Prostate gland (tissue), 2 donors: ENCODE results near the gene KCTD1. TPM values are rescaled to one million over a fixed set of nuclear protein-coding genes. Genes with fewer than 3 reads are reported as not detected.
A peak's percentile ranks its signal among the peaks of the same experiment; 100 is the strongest.

Experiments used
- DNase-seq: peaks from one replicate; pipeline ENCODE4 v3.0.0-alpha.2; 2019; ENCODE audit warnings: low spot score
- H3K27ac ChIP-seq, 2 donors: fragments of 200-600 bp; sonication (generic); 2 replicates each; pipeline ENCODE4 v1.5.1; 2017 to 2019
- H3K27me3 ChIP-seq: fragments of 200-600 bp; sonication (generic); replicated peaks from 2 replicates; pipeline ENCODE4 v1.5.1; 2019; ENCODE audit not compliant: insufficient read depth
- H3K36me3 ChIP-seq, 2 donors: fragments of 200-600 bp; sonication (generic); 1 replicate in 1 of 2; 2 replicates in 1 of 2; pipeline versions ENCODE4 v1.5.1 to v1.8.1; 2017 to 2019
- H3K4me1 ChIP-seq: fragments of 200-600 bp; sonication (generic); replicated peaks from 2 replicates; pipeline ENCODE4 v1.5.1; 2019
- H3K4me3 ChIP-seq, 2 donors: fragments of 200-600 bp; sonication (generic); 2 replicates each; pipeline ENCODE4 v1.5.1; 2017 to 2019
- H3K9me3 ChIP-seq: fragments of 200-600 bp; sonication (generic); 2 replicates; pipeline ENCODE4 v1.5.1; 2017
- CTCF ChIP-seq, 4 experiments: fragments of 200-600 bp in 2 of 4; fragments of 450-650 bp in 2 of 4; sonication (generic) in 2 of 4; IDR thresholded peaks; 1 replicate in 3 of 4; 2 replicates in 1 of 4; pipeline ENCODE4 v1.5.1; 2016 to 2019; ENCODE audit warnings: antibody characterized with exemption in 4 of 4, mild to moderate bottlenecking in 2 of 4, moderate library complexity in 2 of 4
- POLR2A ChIP-seq: fragments of 450-650 bp; IDR thresholded peaks from one replicate; pipeline ENCODE4 v1.6.1; 2016; ENCODE audit warnings: antibody characterized with exemption, mild to moderate bottlenecking
- POLR2AphosphoS5 ChIP-seq: sonication (generic); formaldehyde crosslinking; IDR thresholded peaks from one replicate; pipeline ENCODE4 v1.6.1; 2017; ENCODE audit warnings: antibody characterized with exemption
- WGBS: methylation state at CpG from one replicate; pipeline ENCODE4 v1.1.5; 2018; 5-methylcytosine and 5-hydroxymethylcytosine counted together
- intact Hi-C: fragments of 100-400 bp; cut with DNase I; formaldehyde crosslinking; loops from one replicate; pipeline ENCODE4 v1.14.2; 2022
- total RNA-seq, 2 donors: library from RNA; depleted of rRNA; stranded (reverse); fragments of >200 nt; gene quantifications; one replicate each; pipeline ENCODE4 v1.1.0, GENCODE V29; 2016

Gene KCTD1
- total RNA-seq, 2 donors from 2014 or later, result 24.7 to 40.5 TPM

DNA sequence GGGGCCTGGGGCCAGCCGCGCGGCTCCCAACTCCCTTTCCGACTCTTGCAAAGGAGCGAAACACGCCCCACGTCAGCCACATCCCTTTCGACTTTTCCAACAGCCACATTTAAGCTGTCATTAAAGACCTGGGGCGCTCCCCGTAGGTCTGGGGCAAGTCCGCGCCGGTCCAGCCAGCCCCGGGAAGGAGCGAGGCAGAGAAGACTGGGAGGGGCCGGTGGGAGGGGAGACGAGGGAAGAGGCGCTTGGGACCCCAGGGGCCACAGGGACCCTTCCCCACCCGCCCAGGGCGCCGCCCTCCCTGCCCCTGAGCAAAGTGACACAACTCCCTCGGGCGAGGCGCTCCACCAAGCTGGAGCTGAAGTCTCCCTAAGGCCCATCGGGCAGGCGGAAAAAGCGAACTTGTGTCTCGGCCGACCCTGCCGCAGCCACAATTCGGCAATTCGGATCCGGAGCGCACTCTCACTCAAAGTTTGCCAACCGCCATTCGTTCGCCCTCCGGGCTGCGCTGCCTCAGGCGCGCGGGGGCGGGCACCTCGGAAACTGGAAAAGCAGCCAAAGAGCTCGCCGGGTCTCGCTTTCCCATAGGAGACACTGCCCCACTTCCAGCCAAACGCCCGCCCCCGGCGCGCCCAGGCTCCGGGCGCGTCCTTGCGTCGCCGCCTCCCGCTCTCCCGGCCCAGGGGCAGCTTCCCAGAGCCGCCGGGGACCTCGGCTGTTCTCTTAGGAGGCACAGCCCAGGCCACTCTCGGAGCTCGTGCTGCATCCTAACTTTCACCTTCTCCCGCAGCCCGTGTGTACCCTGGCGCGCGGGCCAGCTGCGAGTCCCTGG, 1.1 kb upstream of the KCTD1 start:
- H3K4me1 ChIP-seq, result no peaks in the 10 kb centered on the region
- no peaks in the 10 kb centered on the region for H3K9me3 ChIP-seq
- WGBS, result under 1% methylated on average over 68 of the region's 71 CpGs
- H3K4me3 ChIP-seq, result peak overlapping the region; percentile 66 to 69
- H3K27ac ChIP-seq, result peak overlapping the region; percentile 79 to 82
- DNase-seq, result peak; percentile 67
- H3K27me3 ChIP-seq, result no peaks in the 10 kb centered on the region
- TF ChIP-seq CTCF (IDR thresholded peaks at IDR 0.05) (no peak), POLR2AphosphoS5 (no peak), POLR2A (no peak)
- intact Hi-C loops, result loop anchor here (5.0 to 10.0 kb wide), 3 partner anchors 103 to 325 kb away; partner anchors contain the start of gene TAF4B
- H3K36me3 ChIP-seq, result no peaks in the 10 kb centered on the region

DNA sequence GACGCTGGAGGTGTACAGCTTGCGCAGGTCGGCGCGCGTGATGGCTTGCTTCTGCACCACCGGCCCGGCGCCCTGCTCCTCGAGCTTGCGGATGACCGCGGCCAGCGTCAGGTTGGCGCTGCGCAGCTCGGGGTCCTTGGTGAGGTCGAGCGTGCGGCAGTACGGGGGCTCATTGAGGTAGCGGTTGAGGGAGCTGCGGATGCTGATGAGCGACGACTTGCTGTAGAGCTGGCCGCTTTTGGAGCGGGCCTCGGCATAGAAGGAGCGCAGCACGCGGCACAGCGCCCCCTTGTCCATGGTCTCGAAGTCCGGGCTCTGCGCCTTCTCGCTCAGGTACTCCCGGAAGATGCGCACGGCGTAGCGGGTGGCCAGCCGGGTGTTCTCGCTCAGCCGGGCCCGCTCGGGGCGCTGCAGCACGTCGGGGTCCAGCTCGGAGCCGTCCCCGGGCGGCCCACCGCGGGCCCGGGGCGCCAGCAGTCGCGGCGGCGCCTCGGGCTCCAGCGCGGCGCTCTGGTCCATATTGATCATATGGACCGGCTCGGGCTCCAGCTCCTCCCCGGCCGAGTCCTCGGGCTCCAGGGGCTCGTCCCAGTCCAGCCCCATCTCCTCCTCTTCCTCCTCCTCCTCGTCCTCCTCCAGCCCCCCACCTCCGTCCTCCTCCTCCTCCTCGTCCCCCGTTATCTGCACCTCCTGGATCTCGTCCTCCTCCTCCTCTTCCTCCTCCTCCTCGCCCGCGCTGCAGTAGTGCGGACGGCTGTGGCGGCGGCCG, 523 bp downstream of the KCTD1 start:
- H3K9me3 ChIP-seq, result no peaks in the 10 kb centered on the region
- intact Hi-C loops, result loop anchor here (5.0 to 10.0 kb wide), 3 partner anchors 104 to 323 kb away; partner anchors contain the start of gene TAF4B
- TF ChIP-seq CTCF (IDR thresholded peaks at IDR 0.05) (peak in 3 of 4 experiments; percentile 56 to 63 (median 56)), POLR2A (no peak), POLR2AphosphoS5 (peak; percentile 23)
- peak overlapping the region; percentile 79 to 82 for H3K27ac ChIP-seq
- WGBS, result 2% methylated on average over 74 of the region's 84 CpGs
- no peaks in the 10 kb centered on the region for H3K36me3 ChIP-seq
- peak; percentile 84 for DNase-seq
- H3K4me3 ChIP-seq, result peak overlapping the region; percentile 66 to 69
- no peaks in the 10 kb centered on the region for H3K4me1 ChIP-seq
- H3K27me3 ChIP-seq, result no peaks in the 10 kb centered on the region

DNA sequence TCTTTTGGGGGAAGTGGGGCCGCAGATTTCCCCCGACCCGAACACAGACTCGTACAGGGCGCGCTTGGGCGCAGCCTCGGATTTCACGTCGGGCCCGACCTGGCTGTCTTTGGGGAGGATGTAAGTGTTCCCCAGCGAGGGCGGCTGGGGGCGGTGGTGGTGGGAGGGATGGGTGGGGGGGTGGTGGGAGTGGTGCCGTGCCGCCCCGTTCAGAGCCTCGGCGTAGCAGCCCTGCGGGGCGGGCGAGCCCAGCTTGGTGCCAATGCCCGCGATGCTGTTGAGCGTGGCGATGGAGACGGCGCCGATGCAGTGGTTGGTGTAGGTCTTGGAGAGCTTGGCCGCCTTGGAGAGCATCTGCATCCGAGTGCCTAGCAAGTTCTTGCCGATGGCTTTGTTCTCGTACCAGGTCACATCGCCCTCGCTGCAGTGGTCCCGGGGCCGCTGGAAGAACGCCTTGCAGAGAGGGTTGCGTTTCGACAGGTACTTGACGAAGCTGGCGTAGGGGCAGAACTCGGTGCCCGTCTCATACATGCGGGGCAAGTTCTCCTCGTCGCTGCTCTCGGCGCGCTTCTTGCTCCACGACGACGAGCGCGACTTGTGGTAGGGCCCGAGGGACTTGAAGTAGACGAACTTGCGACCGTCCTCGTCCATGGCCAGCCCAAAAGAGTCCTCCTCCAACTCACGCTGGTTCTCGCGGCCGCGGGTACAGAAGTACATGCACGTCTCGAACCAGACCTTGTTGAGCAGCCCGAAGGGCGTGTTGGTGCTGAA, 1.3 kb downstream of the KCTD1 start:
- Histone ChIP-seq H3K9me3 (no peaks in the 10 kb centered on the region), H3K27ac (peak overlapping the region; percentile 79 to 82), H3K36me3 (no peaks in the 10 kb centered on the region), H3K4me3 (peak overlapping the region; percentile 66 to 69), H3K4me1 (no peaks in the 10 kb centered on the region), H3K27me3 (no peaks in the 10 kb centered on the region)
- DNase-seq, result peak; percentile 14
- whole genome bisulfite sequencing, result 43% methylated on average over 67 of the region's 69 CpGs
- no peak for TF ChIP-seq POLR2A
- no peak for TF ChIP-seq CTCF (IDR thresholded peaks at IDR 0.05)
- no peak for TF ChIP-seq POLR2AphosphoS5
- intact Hi-C loops, result loop anchor here (5.0 to 10.0 kb wide), 3 partner anchors 105 to 322 kb away; partner anchors contain the start of gene TAF4B

- H3K27ac ChIP-seq, result peak overlapping the region in 1 of 2 donors; percentile 79
These were observed 2.0 kb downstream of the KCTD1 start for GRCh38 chr18:26546170-26546874.

More at GRCh38 chr18:26546170-26546874, 2.0 kb downstream of the KCTD1 start:
- TF ChIP-seq POLR2AphosphoS5 (no peak), POLR2A (no peak), CTCF (IDR thresholded peaks at IDR 0.05) (no peak)
- H3K27me3 ChIP-seq, result no peaks in the 10 kb centered on the region
- H3K36me3 ChIP-seq, result no peaks in the 10 kb centered on the region
- H3K9me3 ChIP-seq, result no peaks in the 10 kb centered on the region
- no peak for DNase-seq
- no peaks in the 10 kb centered on the region for H3K4me1 ChIP-seq
- peak overlapping the region; percentile 66 to 69 for H3K4me3 ChIP-seq
- 47% methylated on average over 16 of the region's 16 CpGs for WGBS
- intact Hi-C loops, result loop anchor here (5.0 to 10.0 kb wide), 3 partner anchors 106 to 322 kb away; partner anchors contain the start of gene TAF4B
